NCI-H1092 treated with DMSO at 0.1 percent for 48 hours (cell line): ENCODE results near the gene MDFIC.

Experiments
- DNase-seq: peaks from one replicate; lab custom pipeline; 2025; lab: John Stamatoyannopoulos, UW

MDFIC gene

DNA sequence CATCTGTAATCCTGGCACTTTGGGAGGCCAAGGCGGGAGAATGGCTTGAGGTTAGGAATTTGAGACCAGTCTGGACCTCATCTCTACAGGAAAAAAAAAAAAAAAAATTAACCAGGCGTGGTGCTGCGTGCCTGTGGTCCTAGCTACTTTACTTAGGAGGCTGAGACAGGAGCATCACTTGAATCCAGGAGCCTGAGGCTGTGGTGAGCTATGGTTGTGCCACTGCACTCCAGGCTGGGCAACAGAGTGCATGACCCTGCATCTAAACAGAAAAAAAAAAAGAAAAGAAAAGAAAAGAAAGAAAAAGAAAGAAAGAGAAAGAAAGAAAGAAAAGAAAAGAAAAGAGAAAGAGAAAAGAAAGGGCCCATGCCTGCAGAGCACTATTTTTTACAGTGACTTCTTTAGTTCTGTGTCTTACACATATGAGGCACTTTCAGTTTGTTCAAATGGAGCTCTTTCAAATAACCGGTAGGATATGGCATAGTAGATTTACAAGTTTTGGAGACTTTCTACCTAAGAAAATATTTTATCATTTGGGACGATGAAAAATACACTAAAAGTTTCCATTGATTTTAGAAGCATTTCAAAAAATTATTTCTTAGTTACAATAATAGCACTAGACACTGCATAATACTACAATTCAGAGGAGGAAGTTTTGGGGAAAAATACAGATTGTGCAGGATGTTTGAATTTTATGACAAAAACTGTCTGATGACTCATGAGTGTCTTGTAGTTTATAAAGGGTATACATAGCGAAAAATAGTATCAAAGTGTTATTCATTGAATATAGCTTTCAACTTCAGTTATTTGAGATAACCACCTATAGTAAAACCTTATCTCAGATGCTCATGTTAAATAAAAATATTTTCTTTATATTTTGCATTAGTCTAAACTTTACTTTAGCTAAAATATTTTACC is 75.9 kb downstream of the MDFIC start:
- no peak for DNase-seq

DNA sequence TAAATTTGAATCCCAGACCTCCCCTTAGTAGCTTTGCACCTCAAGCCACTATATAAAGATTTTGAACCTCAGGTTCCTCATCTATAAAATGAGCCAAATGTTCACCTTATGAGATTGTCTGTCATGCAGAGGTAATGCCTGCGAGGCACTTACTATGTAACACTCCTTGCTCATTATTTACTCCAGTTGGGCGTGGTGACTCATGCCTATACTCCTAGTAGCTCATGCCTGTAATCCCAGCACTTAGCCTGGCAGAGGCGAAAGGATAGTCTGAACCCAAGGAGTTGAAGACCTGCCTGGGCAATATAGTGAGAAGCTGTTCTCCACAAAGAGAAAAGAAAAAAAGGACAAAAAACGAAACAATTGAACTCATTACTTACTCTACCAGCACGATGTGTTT is 82.2 kb downstream of the MDFIC start:
- no peak for DNase-seq

DNA sequence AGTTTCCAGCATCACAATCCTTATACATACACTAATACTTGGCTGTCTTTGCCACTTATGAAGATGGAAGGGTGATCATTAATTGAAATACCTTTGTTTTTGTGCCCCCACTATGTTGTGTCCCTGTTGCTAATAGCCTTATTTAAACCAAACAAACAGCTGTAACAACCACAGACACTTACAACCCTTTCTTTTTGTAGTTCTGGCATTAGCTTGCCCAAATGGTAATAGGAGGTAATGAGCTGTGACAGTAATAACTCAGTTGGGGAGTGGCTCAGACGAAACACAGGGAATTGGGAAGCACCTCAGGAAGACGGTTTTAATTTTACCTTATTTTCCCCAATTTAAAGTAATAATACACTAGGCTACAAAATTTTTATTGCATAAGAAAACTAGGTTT is 83.4 kb downstream of the MDFIC start:
- DNase-seq, result no peak

DNA sequence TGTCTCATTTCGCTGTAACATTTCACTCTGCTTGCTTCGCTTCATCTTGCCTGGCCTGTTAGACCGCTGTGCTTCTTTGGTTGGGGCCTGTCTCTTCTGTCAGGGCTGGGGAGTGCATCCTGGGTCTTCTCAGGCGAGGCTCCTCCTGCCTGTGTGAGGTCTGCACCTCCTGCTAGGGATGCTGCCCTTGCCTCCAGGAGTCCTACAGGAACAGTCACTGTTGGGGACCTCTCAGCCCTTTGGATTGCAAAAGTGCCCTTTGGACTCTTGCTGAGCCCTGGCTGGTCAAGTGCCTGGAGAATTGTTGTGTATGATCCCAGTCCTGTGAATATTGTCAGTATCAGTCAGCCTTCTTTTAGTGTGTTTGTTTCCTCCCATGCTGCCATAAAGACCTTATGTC is 84.1 kb downstream of the MDFIC start:
- DNase-seq, result no peak

DNA sequence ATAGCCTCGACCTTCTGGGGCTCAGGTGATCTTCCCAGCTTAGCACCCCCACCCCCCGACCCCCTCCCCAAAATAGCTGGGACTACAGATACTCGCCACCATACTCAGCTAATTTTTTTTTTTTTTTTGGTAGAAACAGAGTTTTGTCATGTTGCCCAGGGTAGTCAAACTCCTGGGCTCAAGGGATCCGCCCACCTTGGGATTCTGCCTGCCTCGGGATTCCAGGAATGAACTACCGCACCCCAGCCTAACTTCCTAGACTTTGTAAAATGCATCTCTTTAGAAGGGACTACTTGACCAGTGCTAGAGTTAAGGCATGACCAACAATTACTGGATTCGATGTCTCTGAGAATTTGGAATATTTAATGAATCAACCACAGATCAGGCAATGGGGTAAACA is 85.9 kb downstream of the MDFIC start:
- no peak for DNase-seq

DNA sequence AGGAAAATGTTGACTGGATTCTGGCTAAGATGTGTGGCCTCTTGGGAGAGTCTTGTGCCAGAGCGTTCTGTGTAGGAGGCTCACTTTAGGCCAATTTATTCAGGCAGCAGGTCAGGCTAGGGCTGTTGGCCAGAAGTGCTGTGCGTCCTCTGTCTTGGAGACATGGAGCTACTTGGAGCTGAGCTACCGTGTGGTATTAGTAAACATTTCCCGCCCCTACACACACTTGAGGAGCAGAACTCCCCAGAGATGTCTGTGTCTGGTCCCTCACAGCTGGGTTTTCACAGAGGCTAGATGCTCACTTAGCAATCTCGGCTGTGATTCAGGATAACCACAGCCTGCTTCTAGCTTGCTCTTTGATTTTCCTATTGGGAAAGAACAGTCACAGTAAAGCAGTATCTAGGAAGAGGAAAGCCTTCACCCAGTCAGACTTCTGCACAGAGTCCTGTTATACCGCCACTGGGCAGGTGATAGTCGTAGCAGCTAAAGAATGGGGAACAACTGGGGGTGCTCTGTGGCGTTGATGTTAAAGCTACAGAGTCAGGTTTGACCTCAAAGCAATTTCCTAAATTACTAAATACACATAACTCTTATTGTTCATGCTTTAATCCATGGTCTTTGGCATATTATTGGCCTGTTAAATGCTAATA is 86.7 kb downstream of the MDFIC start:
- no peak for DNase-seq

DNA sequence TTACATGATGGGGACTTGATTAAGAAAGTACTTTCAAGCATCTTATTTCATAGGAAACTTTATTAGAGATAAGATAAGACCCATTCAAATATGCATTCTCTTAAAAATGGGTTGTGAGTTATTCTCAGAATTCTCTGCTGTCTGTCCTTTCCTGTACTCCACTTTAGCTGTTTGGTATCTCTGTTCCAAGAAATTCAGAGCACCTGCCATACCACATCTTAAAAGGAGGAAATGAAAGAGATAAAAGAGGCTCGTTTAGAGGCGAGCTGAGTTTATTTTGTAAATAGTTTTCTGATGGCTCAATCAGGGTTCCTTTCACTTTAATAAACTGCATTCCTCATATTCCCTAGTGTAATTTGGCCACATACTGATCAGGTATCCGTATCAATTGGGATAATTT is 87.2 kb downstream of the MDFIC start:
- no peak for DNase-seq

DNA sequence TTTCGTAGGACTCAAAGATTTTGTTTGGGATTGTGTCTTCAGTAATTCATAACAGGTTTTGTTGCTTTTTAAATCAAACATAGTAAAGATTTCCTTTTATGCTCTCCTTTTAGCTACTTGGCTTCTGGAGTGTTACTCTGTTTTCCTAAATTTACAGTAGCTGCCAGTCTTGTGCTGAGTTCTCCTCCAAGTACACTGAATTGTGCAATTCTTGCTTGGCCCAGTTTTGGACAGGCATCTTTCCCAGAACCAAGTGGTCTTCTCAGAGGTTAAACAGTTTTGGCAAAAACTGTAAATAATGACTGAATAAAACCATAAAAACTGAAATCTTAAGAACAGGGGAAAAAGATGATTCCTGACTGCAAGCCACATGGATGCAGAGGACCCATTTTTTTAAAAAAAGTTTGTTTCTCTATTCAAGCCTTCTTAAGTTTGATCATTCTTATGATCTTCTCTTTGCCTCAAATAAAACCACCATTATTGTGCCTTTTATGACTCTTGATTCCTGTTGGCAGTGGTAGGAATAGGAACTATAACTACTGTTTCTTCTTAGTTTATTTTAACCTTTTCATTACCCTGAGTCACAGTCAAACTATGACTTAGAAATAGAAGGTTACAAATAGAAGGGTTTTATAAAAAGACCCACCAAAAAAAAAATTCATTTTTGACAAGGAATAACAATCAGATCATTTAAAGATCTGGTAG is 88.0 kb downstream of the MDFIC start:
- no peak for DNase-seq

DNA sequence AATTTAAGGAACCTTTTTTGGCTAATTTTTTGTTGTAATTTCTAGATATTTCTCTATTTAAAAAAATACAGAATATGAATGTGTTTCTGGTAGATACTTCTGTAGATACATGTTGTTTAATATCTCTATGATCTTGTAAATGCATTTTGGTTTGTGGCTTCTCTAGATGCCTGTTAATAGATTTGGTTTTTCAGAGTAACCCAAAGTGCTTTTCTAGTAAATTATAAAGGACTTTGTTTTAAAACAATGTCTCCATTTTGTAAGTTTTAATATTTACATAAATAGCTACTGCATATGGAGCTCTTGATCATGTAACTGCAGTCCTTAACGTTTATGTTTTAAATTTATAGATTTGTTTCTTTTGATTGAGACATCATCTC is 88.5 kb downstream of the MDFIC start:
- no peak for DNase-seq

DNA sequence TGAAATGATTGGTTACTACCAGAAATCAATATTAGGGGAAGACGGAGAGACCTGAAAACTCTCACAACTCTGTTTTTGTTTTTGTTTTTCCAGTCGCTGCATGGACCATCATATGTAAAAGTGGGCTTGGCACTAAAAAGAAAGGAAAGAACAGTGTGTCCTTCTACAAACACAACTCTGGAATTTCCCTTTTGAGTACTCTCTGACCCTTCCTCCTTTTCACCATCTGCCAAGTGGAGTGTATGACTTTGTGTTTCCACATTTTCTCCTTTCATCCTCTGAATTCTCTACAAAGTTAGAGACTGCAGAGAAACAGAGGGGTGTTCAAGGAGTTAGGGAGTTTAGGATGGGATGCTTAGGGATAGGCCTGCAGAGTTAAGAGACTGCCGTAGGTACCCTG is 92.0 kb downstream of the MDFIC start:
- no peak for DNase-seq

DNA sequence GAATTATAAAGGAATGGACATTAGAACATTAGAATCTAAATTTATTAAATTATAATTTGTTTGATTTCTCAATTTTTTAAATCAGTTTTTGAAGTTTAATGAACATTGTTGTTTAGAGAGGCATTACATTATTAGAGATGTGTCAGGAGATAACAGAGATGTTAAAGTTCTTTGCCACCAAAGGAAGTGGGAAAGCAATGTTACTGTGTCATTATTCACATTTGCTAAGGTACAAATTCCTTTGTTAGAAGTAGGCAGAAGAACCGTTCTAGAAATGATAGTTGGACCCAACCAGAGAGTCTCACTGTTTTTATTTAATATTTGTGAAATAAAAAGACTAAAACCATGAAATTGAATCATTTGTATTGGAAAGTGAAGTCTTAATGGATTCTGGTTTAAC is 92.9 kb downstream of the MDFIC start:
- no peak for DNase-seq

DNA sequence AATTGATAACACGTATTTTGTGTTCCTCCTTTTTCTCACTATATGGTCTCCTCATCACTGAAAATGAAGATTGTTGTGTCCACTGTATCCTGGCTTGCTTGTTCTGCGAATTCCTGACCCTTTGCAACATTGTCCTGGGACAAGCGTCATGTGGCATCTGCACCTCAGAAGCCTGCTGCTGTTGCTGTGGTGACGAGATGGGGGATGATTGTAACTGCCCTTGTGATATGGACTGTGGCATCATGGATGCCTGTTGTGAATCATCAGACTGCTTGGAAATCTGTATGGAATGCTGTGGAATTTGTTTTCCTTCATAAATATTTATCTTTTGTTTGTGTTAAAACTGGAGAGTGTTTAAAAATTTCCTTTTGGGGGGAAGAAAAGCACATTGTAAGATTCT is 93.7 kb downstream of the MDFIC start:
- no peak for DNase-seq

DNA sequence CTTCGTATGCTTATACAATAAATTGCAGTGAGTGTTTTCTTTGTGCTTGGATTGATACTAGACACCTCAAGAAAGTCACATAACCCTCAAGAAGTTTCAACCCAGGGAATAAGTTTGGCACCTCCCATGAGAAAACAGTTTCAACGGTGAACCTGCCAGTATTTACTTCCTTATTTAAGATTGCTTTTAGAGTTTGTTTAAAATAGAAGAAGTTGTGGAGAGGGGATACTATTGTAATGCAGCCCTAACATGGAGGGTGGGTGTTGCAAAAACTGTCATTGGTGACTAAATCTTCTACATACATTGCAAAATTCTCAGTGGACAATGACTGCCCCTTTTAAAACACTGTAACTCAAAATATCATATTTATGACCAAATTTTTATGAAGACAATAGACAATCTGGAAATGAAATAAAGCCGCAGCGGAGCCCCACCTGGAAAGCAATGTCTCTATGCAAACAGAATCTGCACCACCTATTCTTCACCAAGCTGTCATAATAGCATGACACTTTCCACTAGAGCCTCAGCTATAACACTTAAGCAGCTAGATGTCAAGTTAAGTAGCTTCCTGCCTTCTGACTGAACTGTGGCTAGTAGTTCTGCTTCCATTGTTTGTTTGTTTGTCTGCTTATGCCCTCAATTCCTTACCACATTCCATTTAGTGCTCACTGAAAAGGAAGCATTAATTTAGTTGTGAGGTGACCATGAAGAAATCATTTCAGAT is 98.2 kb downstream of the MDFIC start:
- no peak for DNase-seq

DNA sequence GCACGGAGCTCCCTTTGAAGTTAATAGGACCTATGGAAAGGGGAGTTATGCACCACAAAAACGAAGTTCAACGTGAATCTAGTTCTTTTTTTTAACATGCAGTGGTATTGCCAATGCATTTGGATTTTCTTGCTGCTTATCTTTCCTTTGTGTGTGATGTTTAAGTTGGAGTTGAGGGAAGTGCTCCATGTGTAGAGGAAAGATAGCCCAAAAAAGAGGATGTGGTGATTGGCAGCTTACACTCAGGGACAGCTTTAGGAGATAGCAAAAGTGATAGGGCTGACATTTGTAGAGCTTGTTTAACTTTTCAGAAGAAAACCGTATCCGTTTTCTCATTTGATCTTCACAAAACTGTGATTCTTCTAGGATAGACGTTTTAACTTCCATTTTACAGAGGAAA is 101.3 kb downstream of the MDFIC start:
- no peak for DNase-seq

DNA sequence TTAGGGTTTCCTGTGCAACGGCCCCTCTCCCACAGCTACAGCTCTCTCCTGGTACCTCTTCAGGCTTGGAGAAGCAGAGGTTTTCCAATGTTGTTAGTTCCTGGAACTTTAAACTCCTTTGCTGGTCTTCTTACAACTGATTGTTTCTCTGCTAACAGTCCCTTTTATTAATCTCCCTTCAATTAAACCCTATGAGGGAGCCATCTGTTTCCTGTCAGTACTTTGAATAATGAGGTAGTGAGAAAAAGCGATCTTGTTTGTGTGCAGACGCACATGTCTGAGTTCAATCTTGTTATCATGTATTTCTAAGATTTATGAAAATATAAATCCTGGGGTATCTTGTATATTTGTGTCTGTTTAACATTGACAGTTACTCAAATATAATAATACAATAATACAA is 102.4 kb downstream of the MDFIC start:
- DNase-seq, result no peak

DNA sequence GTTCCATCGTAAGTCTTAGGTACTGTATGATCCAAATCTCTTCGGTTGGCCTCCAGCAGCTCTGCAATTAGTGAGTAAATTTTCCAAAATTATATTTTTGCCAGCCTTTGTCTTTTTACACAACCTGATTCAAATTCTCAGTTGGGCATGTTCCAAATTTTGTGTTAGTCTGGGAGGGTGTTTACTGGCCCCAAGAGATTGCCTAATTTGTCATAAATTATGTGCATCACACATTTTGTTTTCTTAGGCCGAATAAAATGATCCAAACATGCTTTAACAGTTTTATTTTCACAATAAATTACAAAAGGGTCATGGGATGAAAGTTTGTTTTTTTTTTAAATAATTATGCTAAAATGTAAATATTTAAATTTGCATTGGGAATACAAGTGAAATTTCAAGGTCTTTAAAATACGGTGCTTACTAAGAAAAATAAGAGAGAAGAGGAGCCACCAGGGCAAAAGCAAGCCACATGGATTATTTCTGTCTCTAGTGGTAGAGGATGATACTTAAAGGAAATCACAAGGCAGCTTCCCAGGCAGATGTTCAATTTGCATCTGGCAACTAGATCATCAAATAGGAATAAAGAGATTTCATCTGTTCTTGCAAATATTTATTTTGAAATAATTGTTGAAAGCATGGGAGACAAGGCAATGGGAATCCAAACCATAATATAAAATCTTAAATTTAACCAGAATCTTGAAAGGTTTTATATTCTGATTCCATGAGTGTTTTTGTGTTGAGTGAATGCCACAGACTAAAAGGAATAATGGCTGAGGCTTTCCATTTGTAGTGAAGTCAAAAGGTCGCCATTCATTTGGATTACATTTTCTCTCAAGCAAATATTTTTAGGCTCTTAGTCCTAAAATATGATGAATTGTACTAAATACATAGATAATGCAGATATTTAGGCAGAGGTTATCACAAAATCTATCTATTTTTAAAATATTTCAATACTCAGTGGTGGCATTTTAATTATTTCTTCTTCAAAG is 111.1 kb downstream of the MDFIC start:
- DNase-seq, result no peak

DNA sequence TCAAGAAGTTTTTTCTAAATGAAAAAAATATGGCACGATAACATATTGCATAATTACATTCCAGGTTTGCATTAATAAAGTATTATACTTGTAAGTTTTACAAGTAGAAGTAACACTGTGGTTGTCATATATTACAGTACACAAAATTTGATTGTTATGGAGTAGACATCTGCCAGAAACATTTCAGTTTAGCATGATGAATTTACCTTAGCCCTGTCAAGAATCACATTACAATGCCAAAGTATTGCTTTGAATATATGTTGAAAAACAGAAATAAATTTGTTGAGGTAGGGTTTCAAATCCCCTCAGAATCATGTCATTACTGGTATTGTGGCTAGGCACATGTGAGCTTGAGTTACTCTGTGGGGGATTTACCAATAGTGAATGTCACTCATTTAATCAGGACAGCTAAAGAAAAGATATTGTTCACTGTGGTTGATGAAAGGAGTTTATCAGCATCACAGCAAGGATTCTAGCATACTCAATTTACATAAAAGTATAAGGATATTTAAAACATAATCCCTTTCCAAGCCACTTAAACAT is 112.1 kb downstream of the MDFIC start:
- DNase-seq, result no peak

DNA sequence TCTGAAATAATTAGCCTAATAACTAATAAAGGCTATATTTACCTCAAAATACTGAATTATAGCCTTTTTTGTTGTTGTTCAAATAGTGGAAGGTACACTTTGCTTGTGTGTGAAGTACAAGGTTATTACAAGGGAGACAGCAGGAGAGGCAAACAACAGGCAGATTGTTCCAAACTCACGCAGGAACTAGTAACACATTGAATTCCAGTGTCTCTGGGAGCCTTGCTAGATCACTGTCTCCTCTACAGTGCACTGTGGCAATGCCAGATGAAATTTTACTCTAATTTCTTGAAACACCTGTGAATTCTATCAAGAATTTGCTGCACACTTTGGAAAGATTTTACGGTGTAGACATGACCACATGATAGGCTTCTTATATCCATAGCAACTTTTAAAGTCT is 112.6 kb downstream of the MDFIC start:
- no peak for DNase-seq

DNA sequence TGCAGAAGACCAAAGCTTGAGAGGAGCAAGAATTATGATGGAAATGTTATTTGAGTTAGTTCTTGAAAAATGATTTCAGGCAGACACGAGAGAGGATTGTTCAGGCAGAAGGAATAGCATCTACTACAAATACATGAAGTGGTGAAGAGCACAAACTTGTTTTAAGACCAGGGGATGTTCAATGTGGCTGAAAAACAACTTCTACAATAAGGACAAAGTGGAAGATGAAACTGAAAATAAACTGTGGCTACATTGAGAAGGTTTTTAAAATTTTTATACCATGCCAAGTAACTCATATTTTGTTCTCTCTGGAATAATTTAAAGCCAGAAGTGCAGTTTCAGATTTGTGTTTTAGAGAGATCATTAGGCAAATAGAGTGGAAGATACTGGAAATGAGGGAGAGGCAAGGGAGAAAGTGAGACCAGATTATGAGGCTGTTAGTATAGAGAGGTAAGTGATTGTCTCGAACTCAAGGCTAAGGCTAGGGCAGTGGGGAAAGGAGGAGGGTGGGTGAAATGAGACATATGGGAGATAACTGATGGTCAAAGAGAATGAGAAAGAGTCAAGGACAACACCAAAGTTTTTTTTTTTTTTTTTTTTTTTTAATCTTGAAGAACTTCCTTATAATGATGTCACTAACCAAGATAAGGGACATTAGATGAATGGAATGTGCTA is 115.4 kb downstream of the MDFIC start:
- no peak for DNase-seq

DNA sequence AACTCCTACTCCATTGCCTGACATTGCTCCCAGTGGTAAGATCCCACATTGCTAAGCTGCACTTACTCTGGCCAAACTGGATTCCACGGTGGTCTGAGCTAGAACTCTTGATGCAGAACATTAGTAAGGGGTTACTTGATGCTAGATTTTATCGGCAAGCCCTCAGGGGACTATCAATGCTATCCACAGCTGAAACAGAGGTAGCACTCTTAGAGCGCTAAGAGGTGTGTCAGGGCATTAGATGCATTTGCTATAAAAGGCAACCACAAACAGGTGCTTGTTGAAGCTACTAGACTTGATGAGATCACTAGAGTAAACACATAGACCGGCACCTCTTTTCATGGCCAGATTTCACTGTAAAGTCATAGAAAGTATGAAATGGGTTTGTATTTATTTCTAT is 116.3 kb downstream of the MDFIC start:
- peak; percentile 19 for DNase-seq
